ENCODE measurements around the gene GALNT9.

- TF ChIP-seq CTCF (IDR thresholded peaks at IDR 0.05) (no peak), POLR2A (IDR thresholded peaks at IDR 0.05) (no peak)
Measured at GRCh38 chr12:132349501-132350131, 20.2 kb upstream of the GALNT9 start.

All from right lobe of liver (tissue), 4 donors.